WERI-Rb-1 (cell line): ENCODE measurements around the gene SASH3.

Source experiments
- DNase-seq: peaks from one replicate; pipeline ENCODE4 v3.0.0-alpha.2; 2020
- H3K27ac ChIP-seq: fragments of 250-450 bp; sonication (Bioruptor Pico); 2 replicates; pipeline ENCODE4 v1.5.1; 2020; ENCODE audit warnings: mild to moderate bottlenecking, moderate library complexity
- H3K27me3 ChIP-seq: fragments of 250-450 bp; sonication (Bioruptor Pico); 2 replicates; pipeline ENCODE4 v1.5.1; 2021; ENCODE audit warnings: mild to moderate bottlenecking, low read depth, moderate library complexity; ENCODE audit not compliant: insufficient read depth, severe bottlenecking
- H3K36me3 ChIP-seq: fragments of 250-450 bp; sonication (Bioruptor Pico); 2 replicates; pipeline ENCODE4 v1.5.1; 2020; ENCODE audit warnings: mild to moderate bottlenecking, moderate library complexity
- H3K4me3 ChIP-seq: 2 replicates; pipeline ENCODE4 v1.5.1; 2011; ENCODE audit warnings: low read depth, mild to moderate bottlenecking, control low read depth, low read length
- H3K9me3 ChIP-seq: fragments of 250-450 bp; sonication (Bioruptor Pico); 2 replicates; pipeline ENCODE4 v1.5.1; 2021; ENCODE audit warnings: mild to moderate bottlenecking, moderate library complexity; ENCODE audit not compliant: severe bottlenecking
- CTCF ChIP-seq: IDR thresholded peaks from 2 replicates; pipeline ENCODE4 v1.5.1; 2011; ENCODE audit warnings: low read depth, mild to moderate bottlenecking, control low read depth, inconsistent platforms, low read length

The SASH3 gene

GRCh38 chrX:129836827-129837226, 57.1 kb downstream of the SASH3 start:
- Histone ChIP-seq H3K9me3 (no peaks in the 10 kb centered on the region), H3K27ac (no peak overlapping the region), H3K27me3 (peaks cover 19% of the 10 kb centered on the region), H3K36me3 (peaks cover 6% of the 10 kb centered on the region), H3K4me3 (no peak overlapping the region)
- TF ChIP-seq CTCF = no peak
- DNase-seq = no peak

GRCh38 chrX:129840344-129840743, 60.6 kb downstream of the SASH3 start:
- Histone ChIP-seq H3K27ac (no peak overlapping the region), H3K36me3 (peaks cover 6% of the 10 kb centered on the region), H3K9me3 (no peaks in the 10 kb centered on the region), H3K4me3 (no peak overlapping the region), H3K27me3 (peaks cover 24% of the 10 kb centered on the region)
- no peak for TF ChIP-seq CTCF
- no peak for DNase-seq

GRCh38 chrX:129842510-129843208, 62.9 kb downstream of the SASH3 start:
- no peak for TF ChIP-seq CTCF
- DNase-seq = no peak
- H3K9me3 ChIP-seq = no peaks in the 10 kb centered on the region
- peaks cover 4% of the 10 kb centered on the region for H3K36me3 ChIP-seq
- peak overlapping the region; percentile 55 for H3K27ac ChIP-seq
- H3K4me3 ChIP-seq = peak overlapping the region; percentile 76
- H3K27me3 ChIP-seq = peaks cover 24% of the 10 kb centered on the region

GRCh38 chrX:129843209-129843458, 63.4 kb downstream of the SASH3 start:
- TF ChIP-seq CTCF = no peak
- H3K27me3 ChIP-seq = peaks cover 20% of the 10 kb centered on the region
- no peaks in the 10 kb centered on the region for H3K9me3 ChIP-seq
- peak overlapping the region; percentile 76 for H3K4me3 ChIP-seq
- DNase-seq = no peak
- peak overlapping the region; percentile 55 for H3K27ac ChIP-seq
- H3K36me3 ChIP-seq = peaks cover 4% of the 10 kb centered on the region

GRCh38 chrX:129843459-129844306, 63.9 kb downstream of the SASH3 start, which contains the start of gene ZDHHC9:
TSS of gene ZDHHC9 (minus strand) at chrX:129843886. CDS start at chrX:129841945, 1,941 bp downstream.
- Histone ChIP-seq H3K27ac (peak within 1 kb of the TSS; percentile 55), H3K27me3 (peaks cover 17% of the 10 kb centered on the region), H3K9me3 (no peaks in the 10 kb centered on the region), H3K4me3 (peak within 1 kb of the TSS; percentile 76), H3K36me3 (peaks cover 4% of the 10 kb centered on the region)
- no peak for TF ChIP-seq CTCF
- peak; percentile 83 for DNase-seq
